Measurements from ENCODE around the gene STAMBP. TPM values are rescaled to one million over a fixed set of nuclear protein-coding genes. Genes with fewer than 3 reads are reported as not detected.

The STAMBP gene
- total and polyA plus RNA-seq, 8 donors = 9.8 to 24.4 (median 13.2) TPM

- no peak overlapping the region for H3K4me3 ChIP-seq
- no peak for ATAC-seq
- 62 to 78% methylated on average over 3 of the region's 3 CpGs for WGBS, 2 donors
- intact Hi-C loops (cut with DNase I) = no loop called here
- peaks cover 0 to 11% (median 10%) of the 10 kb centered on the region in 3 donors for H3K4me1 ChIP-seq
- no peak for DNase-seq
- no peak overlapping the region for H3K27ac ChIP-seq
- no peaks in the 10 kb centered on the region for H3K27me3 ChIP-seq
- no peaks in the 10 kb centered on the region for H3K36me3 ChIP-seq
- no peaks in the 10 kb centered on the region for H3K9me3 ChIP-seq
- FAIRE-seq = no peak
- TF ChIP-seq, protein P1, sequence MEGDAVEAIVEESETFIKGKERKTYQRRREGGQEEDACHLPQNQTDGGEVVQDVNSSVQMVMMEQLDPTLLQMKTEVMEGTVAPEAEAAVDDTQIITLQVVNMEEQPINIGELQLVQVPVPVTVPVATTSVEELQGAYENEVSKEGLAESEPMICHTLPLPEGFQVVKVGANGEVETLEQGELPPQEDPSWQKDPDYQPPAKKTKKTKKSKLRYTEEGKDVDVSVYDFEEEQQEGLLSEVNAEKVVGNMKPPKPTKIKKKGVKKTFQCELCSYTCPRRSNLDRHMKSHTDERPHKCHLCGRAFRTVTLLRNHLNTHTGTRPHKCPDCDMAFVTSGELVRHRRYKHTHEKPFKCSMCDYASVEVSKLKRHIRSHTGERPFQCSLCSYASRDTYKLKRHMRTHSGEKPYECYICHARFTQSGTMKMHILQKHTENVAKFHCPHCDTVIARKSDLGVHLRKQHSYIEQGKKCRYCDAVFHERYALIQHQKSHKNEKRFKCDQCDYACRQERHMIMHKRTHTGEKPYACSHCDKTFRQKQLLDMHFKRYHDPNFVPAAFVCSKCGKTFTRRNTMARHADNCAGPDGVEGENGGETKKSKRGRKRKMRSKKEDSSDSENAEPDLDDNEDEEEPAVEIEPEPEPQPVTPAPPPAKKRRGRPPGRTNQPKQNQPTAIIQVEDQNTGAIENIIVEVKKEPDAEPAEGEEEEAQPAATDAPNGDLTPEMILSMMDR (IDR thresholded peaks at IDR 0.05) = no peak
Observed at GRCh38 chr2:73839653-73840411, 11.1 kb downstream of the STAMBP start.

DNA sequence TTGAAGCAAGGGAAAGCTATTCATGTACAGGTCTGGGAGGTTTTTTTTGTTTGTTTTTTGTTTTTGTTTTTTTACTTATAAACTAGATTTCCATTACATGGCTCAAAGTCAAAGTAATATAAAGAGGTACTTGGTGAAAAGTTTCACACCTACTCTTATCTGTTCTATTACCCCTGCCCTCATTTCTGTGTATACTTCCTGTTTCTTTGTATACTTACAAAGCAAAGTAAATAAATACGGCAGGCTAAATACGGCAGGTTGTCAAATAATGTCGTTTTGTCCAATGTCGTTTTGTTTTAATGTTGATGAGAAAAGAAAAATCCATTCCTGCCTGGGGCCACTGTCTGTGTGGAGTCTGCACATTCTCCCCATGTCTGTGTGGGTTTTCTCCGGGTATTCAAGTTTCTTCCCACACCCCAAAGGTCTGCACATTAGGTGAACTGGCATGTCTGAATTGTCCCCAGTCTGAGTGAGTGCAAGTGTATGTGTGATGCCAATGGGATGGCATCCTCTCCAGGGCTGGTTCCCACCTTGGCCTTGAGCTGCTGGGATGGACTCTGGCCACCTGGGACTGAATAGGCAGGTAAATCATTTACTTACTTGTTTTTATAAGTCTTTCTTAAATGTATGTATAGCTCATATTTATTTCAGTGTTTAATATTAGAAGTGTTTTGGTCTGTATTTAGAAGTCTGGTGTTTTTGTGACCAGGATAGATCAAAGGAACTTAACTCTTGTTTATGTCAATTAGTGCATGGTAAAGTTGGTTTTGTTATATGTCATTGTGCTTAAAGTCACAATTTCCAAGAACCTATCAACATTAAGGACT lies 13.4 kb downstream of the STAMBP start:
- WGBS, 2 donors = 24 to 27% methylated on average over 5 of the region's 5 CpGs
- peak in 3 of 4 donors; percentile 62 to 83 (median 74) for ATAC-seq
- no peak for FAIRE-seq

GRCh38 chr2:73842739-73843019 lies 13.9 kb downstream of the STAMBP start:
- intact Hi-C loops (cut with DNase I) = no loop called here
- ATAC-seq (peak in 2 of 4 donors; percentile 15 to 44), DNase-seq (no peak), FAIRE-seq (no peak)
- TF ChIP-seq, protein P1 (IDR thresholded peaks at IDR 0.05) = no peak
- H3K27me3 ChIP-seq = no peaks in the 10 kb centered on the region
- WGBS, 2 donors = 56 to 63% methylated on average over 1 of the region's 1 CpG
- no peak overlapping the region for H3K4me3 ChIP-seq
- no peak overlapping the region for H3K27ac ChIP-seq
- H3K36me3 ChIP-seq = peaks cover 0 to 25% (median 16%) of the 10 kb centered on the region in 3 donors
- H3K4me1 ChIP-seq = peaks cover 0 to 11% (median 10%) of the 10 kb centered on the region in 3 donors
- H3K9me3 ChIP-seq = no peaks in the 10 kb centered on the region

More for the DNA sequence above, 13.4 kb downstream of the STAMBP start:
- intact Hi-C loops (cut with DNase I) = no loop called here
- H3K36me3 ChIP-seq = peaks cover 0 to 20% (median 10%) of the 10 kb centered on the region in 3 donors
- DNase-seq = no peak
- TF ChIP-seq, protein P1 (IDR thresholded peaks at IDR 0.05) = no peak
- no peak overlapping the region for H3K4me3 ChIP-seq
- H3K27me3 ChIP-seq = no peaks in the 10 kb centered on the region
- no peaks in the 10 kb centered on the region for H3K9me3 ChIP-seq
- peaks cover 0 to 11% (median 10%) of the 10 kb centered on the region in 3 donors for H3K4me1 ChIP-seq
- no peak overlapping the region for H3K27ac ChIP-seq

- WGBS, 2 donors = 68% methylated on average over 2 of the region's 2 CpGs
- no peak for ATAC-seq
- no peak for FAIRE-seq
- Histone ChIP-seq H3K36me3 (peaks cover 0 to 39% (median 29%) of the 10 kb centered on the region in 3 donors), H3K27me3 (no peaks in the 10 kb centered on the region), H3K27ac (no peak overlapping the region), H3K4me1 (peaks cover 0 to 11% (median 10%) of the 10 kb centered on the region in 3 donors), H3K9me3 (no peaks in the 10 kb centered on the region), H3K4me3 (no peak overlapping the region)
- TF ChIP-seq, protein P1 (IDR thresholded peaks at IDR 0.05) = no peak
- intact Hi-C loops (cut with DNase I) = no loop called here
- DNase-seq = no peak
Observed at GRCh38 chr2:73844087-73844486, 15.3 kb downstream of the STAMBP start.

All from pancreas (tissue), 10 donors.